SU-DHL-6 (cell line): ENCODE data around the gene ICAM4.

ENCODE experiments used
- EZH2phosphoT487 ChIP-seq: fragments of 200-600 bp; sonication (generic), shearing (Covaris generic); conservative IDR thresholded peaks from 2 replicates; pipeline ENCODE4 v1.6.1; 2018; ENCODE audit warnings: mild to moderate bottlenecking, antibody characterized with exemption, low read length, moderate library complexity, mixed read lengths
- TF ChIP-seq, protein P1 (sequence below): fragments of 200-600 bp; sonication (generic); IDR thresholded peaks from one replicate; pipeline ENCODE4 v1.5.1; 2017; ENCODE audit warnings: antibody characterized with exemption, mild to moderate bottlenecking, low read length, moderate library complexity; ENCODE audit not compliant: insufficient read depth, poor library complexity, severe bottlenecking

- TF ChIP-seq, protein P1, sequence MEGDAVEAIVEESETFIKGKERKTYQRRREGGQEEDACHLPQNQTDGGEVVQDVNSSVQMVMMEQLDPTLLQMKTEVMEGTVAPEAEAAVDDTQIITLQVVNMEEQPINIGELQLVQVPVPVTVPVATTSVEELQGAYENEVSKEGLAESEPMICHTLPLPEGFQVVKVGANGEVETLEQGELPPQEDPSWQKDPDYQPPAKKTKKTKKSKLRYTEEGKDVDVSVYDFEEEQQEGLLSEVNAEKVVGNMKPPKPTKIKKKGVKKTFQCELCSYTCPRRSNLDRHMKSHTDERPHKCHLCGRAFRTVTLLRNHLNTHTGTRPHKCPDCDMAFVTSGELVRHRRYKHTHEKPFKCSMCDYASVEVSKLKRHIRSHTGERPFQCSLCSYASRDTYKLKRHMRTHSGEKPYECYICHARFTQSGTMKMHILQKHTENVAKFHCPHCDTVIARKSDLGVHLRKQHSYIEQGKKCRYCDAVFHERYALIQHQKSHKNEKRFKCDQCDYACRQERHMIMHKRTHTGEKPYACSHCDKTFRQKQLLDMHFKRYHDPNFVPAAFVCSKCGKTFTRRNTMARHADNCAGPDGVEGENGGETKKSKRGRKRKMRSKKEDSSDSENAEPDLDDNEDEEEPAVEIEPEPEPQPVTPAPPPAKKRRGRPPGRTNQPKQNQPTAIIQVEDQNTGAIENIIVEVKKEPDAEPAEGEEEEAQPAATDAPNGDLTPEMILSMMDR = no peak
- TF ChIP-seq EZH2phosphoT487 = no peak
Measured at GRCh38 chr19:10255358-10255757, 31.4 kb upstream of the ICAM4 start.
